SHP77 treated with DMSO at 0.1 percent for 48 hours (cell line): ENCODE data around the gene TRPM8.

ENCODE experiments used
- DNase-seq: peaks from one replicate; lab custom pipeline; 2025; lab: John Stamatoyannopoulos, UW

Gene TRPM8

DNA sequence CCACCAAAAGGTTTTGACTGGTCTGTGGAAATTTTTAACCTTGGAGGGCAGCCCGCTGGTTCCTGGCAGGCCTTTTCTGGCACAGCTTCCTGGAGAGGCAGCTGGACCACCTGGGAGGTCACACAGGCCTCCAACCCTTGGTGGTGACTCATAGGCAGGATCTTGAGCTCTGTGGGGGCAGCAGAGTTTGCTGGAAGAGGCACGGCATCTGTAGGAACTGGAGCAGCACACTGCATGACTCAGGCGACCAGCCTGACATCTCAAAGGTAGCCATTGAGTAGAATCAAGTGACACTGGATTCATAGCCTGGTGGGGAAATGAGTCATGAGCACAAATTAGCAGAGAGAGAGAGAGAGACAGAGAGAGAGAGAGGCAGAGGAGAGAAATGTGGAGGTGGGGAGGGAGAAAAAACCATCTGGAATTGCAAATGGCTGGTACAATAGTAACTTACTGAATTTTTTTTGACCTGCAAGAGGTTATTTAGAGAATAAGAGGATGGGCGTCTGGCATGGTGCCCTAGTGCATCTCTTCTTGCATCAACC lies 57.4 kb downstream of the TRPM8 start:
- peak; percentile 79 for DNase-seq

DNA sequence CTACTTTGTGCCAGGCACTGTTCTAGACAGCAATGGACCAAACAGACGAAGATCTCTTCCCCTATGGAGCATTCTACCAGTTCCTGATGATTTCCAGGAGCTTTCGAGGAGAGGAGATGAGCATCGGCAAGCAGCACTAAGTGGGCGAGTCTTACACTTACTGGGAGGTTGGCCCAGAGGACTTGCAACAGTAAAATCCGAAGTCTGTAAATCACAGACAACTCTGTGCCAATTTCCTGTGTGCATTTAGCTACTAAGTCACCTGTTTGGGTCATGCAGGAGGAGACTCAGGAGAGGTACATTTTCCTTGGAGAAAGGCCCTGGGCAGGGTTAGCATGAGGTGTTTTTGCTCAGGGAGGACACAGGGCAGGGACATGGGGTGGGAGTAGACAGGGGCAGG lies 58.9 kb downstream of the TRPM8 start:
- DNase-seq, result no peak

DNA sequence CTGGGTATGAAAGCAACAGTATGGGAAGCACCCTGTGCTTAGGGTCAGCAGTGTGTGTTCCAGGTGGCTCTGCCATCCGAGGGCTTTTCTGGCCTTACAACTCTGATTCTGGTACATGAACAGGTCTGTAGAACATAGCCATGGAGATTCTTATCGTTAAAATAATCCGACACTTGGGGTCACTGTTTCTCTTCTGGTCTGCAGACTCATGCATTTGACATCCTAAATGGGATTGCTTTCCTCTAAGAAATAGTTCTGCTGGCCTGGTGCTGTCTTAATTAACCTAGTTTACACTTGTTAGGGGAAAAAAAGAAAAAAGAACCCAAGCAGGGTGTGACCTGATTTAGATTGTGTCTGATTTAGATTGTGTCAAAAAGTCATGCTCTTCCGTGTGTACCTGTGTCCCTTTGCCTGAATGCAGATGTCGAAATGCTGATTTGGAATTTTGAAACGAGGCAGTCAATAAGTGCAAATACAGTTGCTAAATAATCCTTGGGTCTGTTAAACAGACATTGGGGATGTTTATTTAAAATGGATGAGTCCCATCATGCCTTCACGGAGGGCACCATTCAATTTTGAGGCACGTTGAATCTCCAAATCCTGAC lies 59.6 kb downstream of the TRPM8 start:
- DNase-seq, result no peak

DNA sequence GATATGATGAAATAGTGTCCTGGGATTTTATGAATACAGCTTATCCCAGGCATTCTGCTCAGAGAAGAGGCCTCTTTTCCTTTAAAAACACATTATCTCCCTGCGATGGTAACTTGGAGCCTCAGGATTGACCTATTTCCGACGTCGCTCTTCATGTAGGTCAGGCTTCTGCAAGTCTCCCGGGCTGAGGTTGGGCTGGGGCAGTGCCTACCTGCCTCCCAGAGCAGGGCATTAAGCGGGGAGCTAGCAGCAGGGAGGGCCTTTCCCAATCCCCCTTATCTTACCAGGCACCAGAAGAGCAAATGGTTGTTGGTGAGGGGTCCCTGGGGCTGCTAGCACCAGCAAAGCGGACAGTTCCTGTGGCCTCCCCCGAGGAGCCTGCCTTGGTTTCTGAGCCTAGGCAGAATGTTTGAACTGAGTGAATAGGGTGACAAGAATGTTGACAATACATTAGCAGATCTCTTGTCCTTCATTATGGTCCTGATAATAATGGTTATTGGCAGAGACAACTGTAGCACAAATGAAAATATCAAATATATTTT lies 60.2 kb downstream of the TRPM8 start:
- DNase-seq, result no peak

DNA sequence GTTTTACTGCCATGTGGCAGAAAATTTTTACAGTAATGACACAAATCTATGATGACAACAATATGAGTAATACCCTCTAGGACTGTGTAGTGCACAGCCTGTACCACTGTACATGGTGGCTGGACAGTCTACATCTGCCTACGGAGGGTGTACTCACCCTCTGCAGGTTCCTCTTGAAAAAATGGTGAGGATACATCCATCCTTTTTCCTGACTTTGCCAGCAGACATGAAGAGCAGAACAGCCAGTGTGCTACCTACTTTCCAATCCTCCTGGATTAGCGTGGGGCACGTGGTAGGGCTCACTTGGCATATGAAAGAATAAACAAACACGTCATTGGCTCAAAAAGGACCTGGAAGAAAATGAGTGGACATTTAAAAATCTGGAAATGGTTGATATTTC lies 62.6 kb downstream of the TRPM8 start:
- no peak for DNase-seq

DNA sequence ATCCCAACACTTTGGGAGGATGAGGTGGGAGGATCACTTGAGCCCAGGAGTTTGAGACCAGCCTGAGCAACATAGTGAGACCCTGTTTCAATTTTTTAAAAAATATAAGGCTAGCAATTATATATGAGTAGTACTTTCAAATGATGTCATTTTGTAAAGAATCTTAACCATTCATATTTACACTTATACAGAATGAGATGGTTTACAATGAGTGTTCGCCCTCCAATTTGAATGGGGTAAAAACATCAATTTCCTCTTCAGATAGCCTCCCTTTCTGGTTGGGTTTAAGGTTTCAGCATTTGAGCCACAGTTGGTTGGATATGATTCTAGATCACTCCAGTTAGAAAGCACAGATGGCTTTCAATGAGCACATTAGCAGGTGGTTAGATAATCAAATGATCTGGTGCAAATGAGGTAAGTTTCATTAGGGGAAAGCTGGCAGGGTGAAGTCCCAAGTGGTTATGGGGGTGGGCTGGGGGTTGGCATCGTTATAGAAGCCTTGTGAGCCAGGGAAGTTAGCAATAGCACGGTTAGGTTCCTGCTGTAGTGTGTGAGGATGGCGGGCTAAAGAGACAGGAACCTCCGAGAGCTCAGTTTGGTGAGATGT lies 63.9 kb downstream of the TRPM8 start:
- no peak for DNase-seq

DNA sequence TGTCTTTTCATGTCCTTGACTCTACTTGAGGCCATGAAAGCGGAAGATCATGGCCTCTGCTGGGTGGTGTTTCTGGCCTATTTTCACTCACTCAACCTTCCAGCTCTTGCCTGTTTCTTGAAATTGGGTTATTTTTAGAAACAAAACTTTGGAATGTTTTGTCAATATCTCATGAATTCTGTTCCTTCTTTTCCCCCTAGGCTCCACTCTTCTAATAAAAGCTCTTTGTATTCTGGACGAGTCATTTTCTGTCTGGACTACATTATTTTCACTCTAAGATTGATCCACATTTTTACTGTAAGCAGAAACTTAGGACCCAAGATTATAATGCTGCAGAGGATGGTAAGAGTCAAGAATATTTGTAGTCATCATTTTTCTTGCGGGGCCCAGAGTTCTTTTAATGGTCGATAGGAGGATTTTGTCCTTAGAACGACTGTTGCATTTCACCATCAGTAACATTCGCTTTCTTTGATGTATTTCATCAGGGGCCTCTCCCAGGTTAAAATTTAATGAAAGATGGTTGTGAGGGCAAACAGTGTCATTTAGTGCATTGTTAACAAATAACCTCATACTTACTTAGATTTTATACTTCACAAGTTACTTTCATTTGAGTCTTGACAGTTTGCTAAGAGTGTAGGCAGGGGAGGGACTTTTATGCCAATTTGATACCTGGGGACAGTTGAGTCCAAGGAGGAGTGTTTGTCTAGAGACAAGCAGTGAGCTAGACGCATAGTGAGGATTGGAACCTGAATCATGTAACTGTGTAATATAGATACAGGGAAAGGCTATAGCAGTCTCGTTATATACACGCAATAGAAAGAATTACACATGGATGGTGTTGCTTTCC lies 64.6 kb downstream of the TRPM8 start:
- no peak for DNase-seq

DNA sequence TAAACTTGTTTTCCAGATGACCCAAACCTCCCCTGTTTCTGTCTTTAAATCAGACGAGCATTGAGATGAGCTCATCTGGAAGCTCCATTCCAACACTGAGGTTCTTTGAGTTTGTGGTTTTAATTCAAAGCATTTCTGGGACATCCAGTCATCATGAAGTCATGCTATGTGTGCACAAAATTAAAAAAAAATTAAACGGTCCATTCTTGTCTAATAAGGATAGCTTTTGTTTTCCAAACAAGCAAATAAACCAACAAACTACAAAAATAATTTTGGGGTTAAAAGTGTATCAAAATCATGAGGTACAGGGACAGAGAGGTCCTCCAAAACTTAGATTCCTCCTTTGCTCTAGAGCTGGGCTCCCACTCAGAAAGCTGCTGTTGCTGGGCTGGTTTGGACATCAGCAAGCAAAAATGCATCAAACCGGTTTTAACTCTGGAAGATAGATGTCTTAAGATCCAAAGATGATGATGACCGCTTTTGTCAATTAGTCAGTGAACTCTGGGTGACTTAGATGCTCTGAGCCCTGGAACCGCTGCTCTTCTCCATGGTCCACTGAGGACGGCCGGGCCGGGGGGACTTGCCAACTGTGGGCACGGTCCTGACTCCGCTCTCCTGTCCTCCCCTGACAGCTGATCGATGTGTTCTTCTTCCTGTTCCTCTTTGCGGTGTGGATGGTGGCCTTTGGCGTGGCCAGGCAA lies 65.4 kb downstream of the TRPM8 start:
- DNase-seq, result no peak

DNA sequence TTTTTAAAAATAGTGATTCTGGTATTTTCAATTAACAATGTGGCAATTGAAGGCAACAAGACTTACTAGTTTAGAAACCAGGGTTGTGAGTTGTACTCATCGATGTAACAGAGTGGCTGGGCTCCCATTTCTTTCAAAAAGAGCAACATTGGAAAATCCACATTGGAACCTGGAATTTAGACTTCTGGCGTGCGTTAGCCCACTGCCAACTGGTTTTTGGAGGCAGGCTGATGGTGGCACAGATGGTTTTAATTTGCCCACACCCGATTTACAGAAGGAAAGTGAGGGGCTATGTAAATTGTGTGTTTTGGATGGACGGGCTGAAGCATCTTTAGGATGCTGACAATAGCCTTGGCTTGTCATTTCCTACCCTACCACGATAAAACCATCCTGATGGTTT lies 66.3 kb downstream of the TRPM8 start:
- DNase-seq, result no peak

DNA sequence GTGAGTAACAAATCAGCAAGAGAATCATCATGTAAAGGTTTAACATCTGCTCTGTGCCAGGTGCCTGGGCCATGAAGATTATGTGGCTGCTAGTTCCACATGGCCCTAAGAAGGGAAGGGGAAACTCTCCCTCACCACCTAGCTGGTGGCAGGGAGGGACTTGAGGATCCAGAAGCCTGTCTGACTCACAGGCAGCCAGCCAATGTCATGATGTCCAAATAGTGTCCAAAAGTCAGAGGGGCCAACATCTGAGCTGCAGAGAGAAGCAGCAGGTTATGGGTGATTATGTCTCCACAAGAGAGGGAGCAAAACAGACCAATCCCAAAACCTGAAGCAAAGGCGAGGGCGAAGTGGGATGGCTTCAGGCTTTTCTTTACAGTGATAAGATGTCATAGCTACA lies 71.4 kb downstream of the TRPM8 start:
- no peak for DNase-seq

DNA sequence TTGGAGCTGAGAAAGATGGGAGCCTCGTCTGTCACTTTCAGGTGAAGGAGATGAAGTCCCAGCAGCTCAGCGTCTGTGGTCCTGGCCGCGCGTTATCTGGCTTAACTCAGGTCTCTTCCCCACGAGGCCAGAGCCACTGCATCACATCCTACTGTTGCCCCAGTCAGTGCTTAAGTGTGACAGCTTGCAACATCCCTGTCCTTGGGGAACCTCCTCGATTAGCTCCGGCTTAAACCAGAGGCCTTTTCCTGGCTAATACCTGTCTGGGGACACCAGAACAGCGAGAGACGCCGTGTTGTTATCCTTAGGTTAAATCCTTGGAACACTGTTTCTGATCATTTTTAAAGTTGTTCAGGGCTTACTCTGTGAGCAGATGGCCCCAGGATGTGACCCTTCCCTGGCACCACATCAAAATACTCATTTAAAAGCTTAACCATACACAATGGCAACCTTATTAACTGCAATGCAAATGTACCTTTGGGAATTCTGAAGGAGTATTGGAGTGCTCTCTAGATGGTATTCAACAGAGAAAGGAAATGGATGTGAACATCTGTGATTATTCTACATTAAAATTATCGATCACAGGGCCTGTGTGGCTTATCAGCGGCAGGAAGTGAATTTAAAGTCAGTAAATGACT lies 72.2 kb downstream of the TRPM8 start:
- no peak for DNase-seq

DNA sequence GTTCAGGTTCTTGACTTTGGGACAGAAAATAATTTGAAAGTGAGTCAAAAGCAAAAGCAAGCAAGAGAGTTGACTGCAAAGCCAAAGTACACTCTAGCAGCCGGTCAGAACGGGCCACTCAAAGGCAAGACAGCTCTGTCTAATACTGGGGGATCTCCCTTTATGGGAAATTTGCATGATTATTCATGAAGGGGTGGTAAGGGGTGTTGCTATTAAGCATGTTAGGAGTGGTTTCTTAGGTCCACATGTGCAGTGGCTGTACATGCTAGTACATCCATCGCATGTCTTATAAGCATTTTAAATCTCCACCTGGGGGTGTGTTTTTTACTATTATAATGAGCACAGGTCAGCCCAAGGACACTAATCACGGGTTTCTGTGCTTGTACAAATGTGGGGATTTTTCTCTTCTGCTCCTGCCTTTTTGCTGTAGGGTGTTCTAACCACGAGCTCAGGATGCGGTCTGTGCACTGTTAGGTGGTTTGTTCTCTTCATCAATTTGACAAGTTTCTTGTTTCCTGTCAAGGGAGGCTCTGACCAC lies 73.2 kb downstream of the TRPM8 start:
- no peak for DNase-seq

DNA sequence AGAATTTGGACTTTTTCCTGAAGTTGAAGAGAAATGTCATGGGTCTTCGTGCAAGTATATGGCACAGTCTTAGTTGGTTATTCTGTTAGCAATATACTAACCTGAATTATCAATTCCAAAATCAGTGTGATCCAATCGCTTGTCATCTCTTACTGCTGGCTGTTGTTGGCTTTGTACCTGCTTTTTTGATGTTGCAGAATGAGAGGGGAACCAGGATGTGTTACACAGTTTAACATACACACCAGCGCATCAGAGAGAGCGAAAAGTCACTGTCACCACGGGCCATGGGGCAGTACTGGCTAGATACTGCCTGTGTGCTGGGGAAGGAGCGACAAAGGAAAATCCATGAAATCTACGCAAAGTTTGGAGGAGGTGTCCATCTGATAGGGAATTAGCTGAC lies 74.0 kb downstream of the TRPM8 start:
- DNase-seq, result no peak

DNA sequence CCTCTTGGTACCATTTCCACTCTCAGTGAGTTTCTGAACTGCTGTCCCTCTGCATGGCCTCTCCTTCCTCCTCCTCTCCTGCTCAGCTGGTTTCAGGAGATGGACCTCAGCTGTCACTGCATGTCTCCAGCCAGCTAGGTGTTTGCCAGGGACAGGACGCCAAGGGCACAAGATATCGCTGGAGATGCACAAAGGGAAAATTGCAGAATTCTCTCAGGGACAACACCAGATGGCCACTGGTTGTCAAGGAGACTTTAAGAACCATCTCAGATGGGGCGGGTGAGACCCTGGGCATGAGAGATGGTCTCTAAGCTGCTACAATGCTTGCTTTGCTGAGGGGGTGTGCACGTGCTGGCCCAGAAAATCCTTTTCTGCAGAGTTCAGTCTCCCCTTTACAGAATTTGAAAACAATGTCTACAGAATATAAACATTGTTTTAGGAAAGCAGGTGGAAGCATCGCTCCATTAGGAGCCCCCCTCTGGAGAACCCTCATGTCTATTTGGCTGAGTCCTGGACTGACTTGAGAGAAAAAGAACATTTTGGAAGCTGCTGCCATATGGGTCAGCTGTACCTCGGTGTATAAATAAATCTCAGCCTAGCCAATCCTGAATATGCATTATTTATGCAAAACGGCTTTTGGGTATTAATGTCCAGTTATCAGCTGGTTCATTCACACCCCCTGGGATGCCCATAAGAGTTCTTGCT lies 75.5 kb downstream of the TRPM8 start:
- DNase-seq, result no peak

DNA sequence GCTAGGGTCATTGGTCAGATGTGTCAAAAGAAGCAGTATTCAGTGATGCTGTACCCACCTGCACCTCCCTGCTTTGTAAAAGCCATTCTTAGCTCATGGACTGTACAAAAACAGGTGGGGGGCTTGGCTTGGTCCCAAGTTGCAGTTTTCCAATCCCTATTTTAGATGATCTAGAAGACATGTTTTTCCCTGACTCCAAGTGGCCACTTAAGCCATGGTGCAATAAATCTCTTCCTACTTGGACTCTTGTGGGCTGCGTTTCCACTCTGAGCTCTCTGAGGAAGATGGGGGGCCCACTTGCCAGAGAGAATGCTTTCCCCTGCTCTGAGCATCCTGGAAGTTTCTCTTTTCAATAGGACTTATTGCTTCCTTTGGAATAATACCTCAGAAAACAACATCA lies 76.3 kb downstream of the TRPM8 start:
- DNase-seq, result no peak

DNA sequence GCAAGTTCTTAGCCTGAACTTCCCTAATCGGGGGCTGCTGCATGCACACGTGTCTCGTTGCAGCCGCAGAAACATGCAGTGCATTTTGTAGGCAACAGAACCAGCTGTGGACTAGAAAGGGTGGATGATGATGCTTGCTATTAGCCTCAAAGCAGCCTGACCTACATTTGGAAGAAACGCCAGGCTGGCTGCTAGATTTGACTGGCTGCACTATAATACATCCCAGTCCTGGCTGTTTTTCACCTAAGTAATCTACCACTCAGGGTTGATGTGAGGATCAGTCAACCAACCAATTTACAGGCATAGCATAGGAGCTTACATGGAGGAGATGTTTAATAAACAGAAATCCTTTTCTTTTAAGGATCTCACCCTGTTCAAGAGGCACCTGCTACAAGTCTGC lies 77.0 kb downstream of the TRPM8 start:
- no peak for DNase-seq

DNA sequence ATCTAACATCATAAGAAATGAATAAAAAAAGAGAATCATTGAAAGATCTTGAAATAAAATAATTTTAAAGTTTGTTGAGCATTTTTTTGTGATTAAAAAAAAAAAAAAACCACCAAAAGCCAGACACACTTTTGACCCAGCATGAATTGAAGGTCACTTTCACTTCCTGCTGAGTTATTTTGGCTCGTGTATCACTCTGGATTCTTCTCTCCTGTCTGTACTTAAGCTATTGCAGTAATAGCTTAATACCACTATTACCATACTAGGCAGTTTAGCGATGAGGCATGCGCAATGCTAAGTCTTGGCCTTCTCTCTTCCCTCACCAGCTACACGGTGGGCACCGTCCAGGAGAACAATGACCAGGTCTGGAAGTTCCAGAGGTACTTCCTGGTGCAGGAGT lies 78.8 kb downstream of the TRPM8 start:
- no peak for DNase-seq

DNA sequence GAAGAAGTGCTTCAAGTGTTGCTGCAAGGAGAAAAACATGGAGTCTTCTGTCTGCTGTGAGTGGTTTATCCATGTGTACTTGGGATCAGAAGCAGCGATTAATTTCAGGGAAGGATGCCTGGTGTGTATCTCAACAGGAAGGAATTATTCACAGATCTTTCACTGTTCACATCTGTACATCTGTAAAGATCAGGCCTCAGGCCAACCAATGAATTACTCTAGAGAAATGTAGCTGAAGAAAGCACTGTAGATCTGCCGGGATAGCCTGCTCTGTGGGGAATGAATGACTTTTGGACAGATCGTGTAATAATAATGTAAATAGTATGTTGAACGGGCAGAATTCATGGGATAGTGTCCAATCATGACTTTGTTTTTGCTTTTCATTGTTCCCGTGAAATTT lies 79.3 kb downstream of the TRPM8 start:
- DNase-seq, result no peak

DNA sequence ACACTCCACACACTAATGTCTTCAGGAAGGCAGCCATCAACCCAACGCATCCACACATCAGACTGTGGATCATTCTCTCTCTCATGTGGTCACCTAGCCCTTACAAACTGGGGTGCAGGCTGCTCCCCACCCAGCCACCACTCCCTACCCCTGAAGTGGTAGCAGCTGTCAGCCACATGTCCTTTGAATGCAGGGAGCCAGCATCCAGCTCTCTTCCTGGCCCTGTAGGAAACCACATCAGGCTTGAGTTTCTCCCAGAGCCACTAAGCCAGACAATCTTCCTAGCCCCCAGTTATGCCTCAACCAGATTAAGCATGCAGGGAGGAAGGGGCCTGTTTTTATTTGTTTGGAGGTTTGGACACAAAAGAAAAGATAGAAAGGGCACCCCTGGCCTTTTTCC lies 80.5 kb downstream of the TRPM8 start:
- DNase-seq, result no peak

DNA sequence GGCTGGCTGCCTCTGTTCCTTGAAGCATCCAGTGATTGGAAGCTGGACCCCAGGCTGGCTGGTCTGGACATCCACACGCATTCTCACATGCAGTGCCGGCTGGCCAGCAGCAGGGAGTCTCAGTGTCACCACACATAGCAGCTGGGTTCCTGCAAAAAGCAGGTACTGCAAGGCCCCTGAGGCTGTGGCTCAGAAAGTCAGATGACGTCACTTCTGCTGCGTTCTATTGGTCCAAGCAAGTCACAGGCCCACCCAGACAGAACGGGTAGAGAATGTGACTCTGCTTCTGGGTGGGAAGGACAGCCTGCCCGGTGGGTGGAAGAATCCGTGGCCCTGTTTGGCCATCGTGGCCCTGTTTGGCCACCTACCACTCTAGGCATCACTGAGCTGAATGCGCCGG lies 82.0 kb downstream of the TRPM8 start:
- DNase-seq, result no peak
